PFSK-1 (cell line): ENCODE results near the gene EMX1.

ENCODE experiments used
- POLR2AphosphoS5 ChIP-seq: IDR thresholded peaks from 2 replicates; pipeline ENCODE4 v1.6.1; 2012; ENCODE audit warnings: low read depth, mild to moderate bottlenecking, control low read depth, low read length, moderate library complexity
- REST ChIP-seq, 2 experiments: IDR thresholded peaks; 2 replicates each; pipeline versions ENCODE4 v1.6.1 to v1.8.0; 2011 to 2012; ENCODE audit warnings: low read depth in 2 of 2, low read length in 2 of 2, control low read depth in 1 of 2, inconsistent platforms in 1 of 2, mild to moderate bottlenecking in 1 of 2, moderate library complexity in 1 of 2; ENCODE audit not compliant: insufficient read depth in 1 of 2

DNA sequence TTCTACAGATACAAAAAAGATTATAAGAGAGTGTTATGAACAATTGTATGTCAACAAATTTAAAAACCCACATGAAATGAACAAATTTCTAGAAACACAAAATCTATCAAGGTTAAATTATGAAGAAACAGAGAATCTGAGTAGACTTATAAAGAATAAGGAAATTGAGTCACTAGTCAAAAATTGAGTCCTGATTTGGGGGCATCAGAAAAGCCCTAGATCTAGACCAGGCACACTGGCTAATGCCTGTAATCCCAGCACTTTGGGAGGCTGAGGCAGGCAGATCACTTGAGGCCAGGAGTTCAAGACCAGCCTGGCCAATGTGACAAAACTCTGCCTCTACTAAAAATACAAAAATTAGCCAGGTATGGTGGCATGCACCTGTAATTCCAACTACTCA is 45.4 kb upstream of the EMX1 start:
- TF ChIP-seq POLR2AphosphoS5 (no peak), REST (IDR thresholded peaks at IDR 0.05; ENCODE audit: insufficient read depth in 1 of 2, low read depth in 2 of 2, low read length in 2 of 2) (no peak)
